HL-60/S4 treated with retinoic acid at 250 ng/mL for 4 days and 3 days (cell line): ENCODE data around the gene MTNR1A.
"Not testable (repeated sequence)": the region's sequence is repeated elsewhere in the genome, so short reads cannot be mapped to it uniquely, and the experiment has no call there.

Source experiments
- in situ Hi-C: fragments of 300-500 bp; cut with MboI; formaldehyde crosslinking; loops from 2 replicates; pipeline ENCODE4 v1.7.0; 2022; ENCODE audit warnings: low sequenced_read_pairs

MTNR1A gene

DNA sequence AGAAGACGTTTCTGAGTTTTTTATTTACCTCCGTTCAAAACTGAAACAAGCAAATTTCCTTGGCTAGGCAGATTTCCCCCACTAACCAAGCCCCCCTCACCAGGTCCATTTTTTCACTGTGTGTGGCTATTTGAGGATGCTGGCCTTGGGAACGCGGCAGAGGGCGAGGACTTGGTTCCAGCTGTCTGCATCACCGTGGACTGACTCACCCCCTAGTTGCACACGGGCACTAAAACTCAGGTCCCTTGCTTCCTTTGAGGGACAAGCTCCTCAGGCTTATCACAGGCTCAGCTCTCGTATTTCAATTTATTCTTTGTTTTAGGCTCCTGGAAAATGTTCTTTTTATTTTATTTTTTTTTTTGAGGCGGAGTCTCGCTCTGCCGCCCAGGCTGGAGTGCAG is 8.4 kb upstream of the MTNR1A start:
- in situ Hi-C loops, result no loop called here

- in situ Hi-C loops, result no loop called here
Observed at GRCh38 chr4:186561748-186562147, 6.4 kb upstream of the MTNR1A start.

DNA sequence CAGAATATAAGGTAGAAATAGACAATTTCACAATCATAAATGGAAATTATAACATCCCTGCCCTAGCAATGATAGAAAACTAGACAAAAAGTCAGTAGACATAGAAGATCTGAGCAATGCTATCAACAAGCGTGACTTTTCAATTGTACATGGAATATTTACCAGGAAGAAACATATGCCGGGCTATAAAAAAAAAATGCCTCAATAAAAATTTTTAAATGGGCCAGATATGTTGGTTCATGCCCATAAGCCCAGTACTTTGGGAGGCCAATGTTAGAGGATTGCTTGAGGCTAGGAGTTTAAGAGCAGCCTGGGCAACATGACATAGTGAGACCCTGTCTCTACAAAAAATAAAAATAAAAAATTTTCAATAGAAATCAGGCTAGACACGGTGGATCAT is 5.3 kb upstream of the MTNR1A start:
- in situ Hi-C loops, result no loop called here

- in situ Hi-C loops, result no loop called here
Observed at GRCh38 chr4:186557486-186557885, 2.1 kb upstream of the MTNR1A start.

DNA sequence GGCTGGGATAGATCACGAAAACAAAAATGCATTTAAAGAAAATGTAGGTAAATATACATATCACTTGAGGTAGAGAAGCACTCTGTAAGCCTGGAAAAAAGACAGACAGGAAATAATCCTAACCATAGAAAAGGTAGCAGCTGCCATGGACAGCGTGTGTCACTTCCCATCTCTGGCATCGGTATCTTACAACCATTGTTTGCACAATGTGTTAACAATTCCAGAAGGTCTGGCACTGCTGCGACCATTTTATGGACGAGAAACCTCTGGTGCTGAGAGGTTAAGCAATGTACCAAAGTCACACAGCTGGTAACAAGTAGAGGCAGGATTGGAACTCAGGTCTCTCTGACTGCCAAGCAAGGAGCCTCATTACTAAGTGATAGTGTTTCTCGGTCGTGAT is 1.7 kb upstream of the MTNR1A start:
- in situ Hi-C loops, result no loop called here

- in situ Hi-C loops, result no loop called here
Observed at GRCh38 chr4:186554539-186554913, 841 bp downstream of the MTNR1A start.

DNA sequence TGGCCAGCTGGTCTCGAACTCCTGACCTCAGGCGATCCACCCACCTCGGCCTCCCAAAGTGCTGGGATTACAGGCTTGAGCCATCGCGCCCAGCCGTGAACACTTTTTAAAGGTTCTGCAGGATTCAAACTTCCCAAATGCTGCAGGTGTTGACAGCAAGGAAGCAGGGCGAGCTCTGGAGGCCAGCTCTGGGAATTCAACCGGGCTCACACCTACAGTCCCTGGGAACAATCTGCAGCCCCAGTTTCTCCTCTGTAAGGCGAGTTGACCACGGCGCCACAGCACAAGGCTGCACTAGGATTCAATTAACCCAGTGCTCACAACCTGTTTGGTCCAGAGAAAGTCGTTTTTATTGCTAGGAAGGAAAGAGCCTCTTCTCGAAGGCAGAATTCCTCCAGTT is 1.6 kb downstream of the MTNR1A start:
- in situ Hi-C loops, result no loop called here

GRCh38 chr4:186551849-186552248 is 3.5 kb downstream of the MTNR1A start:
- in situ Hi-C loops, result no loop called here

DNA sequence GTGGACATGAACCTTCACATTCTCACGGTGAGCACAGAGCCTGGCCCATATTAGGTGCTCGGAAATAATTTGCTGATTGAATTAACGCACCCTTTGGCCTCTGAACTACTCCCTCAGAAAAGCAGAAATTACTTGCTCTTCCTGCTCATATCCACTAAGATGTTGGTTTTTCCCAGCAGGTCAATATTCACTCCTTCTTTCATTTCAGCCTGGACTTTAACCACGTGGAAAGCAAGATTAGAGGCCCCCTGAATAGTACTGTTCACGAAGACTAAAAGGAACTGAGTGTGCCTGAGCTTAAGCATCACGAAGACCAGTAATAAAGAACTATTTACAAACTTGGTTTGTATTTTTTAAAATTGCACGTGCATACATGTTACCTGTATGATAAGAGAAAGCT is 9.9 kb downstream of the MTNR1A start:
- in situ Hi-C loops, result no loop called here

DNA sequence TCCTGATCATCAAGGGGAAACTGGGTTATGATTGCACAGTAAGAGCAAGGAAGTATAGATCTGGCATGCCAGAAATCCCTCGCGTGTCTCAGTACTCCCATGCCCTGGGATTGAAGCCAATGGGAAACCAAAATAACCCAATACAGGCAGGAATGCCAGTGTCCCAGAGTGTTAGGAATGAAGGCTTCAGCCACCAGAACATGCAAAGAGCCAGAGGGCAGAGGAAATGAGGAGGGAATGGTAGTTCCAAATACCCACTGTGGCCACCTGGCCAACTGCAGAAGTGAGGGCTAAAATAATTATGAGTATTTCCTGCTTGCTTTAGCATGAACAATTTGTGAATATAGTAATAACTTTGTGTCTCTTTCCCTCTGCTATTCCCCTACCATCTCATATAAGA is 12.2 kb downstream of the MTNR1A start:
- in situ Hi-C loops, result no loop called here

DNA sequence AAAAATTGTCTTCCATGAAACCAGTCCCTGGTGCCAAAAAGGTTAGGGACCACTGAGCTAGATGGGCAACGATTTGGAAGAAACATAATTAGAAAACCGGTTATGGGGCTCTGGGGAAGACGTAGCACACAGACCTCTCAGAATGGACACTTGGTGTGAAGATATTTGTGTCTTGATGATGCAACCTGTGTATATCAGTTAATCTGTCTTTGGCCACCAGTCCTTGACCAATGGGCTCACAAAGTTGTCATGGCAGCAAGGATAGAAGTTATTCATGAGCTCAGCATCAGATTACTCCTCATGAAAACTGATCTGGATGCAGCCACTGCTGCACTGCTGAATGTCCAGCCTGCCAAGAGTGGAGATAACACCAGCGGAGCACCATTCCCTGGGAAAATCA is 13.6 kb downstream of the MTNR1A start:
- in situ Hi-C loops, result no loop called here

GRCh38 chr4:186537843-186538521 is 17.4 kb downstream of the MTNR1A start:
- in situ Hi-C loops, result no loop called here

GRCh38 chr4:186536285-186536684 is 19.1 kb downstream of the MTNR1A start:
- in situ Hi-C loops, result no loop called here

DNA sequence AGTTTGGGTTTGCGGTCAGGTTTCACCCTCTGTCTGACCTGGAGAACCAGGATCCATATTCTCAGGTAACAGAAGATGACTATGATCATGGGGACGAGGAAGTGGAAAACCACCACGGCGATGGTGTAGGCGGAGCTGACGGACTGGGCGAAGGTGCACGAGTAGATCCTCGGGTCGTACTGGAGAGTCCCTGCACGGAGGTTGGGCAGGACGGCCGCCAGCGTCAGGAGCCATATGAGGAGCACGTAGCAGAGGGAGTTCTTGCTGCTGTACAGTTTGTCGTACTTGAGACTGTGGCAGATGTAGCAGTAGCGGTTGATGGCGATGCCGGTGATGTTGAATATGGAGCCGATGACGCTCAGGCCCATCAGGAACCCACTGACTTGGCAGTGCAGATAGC is 21.3 kb downstream of the MTNR1A start:
- in situ Hi-C loops, result no loop called here

GRCh38 chr4:186523927-186524326 is 31.4 kb downstream of the MTNR1A start:
- in situ Hi-C loops, result not testable (repeated sequence)

DNA sequence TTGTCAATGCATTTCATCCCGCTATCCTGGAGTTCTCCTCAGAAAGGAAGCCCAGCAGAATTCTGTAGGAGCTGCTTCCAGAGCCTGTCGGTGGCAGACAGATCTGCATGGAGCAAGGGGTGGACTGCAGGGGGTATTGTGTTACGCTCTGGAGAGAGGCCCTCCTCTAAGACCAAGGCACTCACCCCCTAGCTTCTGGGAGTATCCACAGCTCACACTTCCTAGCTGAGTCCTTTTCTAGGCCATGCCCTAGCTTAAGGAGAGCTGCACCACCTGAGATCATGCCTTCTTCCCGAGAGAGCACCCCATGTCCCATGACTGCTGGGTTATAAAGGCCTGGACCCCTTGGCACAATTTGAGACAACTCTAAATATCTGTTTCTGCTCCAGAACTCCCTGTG is 39.1 kb downstream of the MTNR1A start:
- in situ Hi-C loops, result no loop called here

GRCh38 chr4:186514271-186514950 is 41.0 kb downstream of the MTNR1A start:
- in situ Hi-C loops, result no loop called here

- in situ Hi-C loops, result not testable (repeated sequence)
Observed at GRCh38 chr4:186504771-186505170, 50.6 kb downstream of the MTNR1A start.

DNA sequence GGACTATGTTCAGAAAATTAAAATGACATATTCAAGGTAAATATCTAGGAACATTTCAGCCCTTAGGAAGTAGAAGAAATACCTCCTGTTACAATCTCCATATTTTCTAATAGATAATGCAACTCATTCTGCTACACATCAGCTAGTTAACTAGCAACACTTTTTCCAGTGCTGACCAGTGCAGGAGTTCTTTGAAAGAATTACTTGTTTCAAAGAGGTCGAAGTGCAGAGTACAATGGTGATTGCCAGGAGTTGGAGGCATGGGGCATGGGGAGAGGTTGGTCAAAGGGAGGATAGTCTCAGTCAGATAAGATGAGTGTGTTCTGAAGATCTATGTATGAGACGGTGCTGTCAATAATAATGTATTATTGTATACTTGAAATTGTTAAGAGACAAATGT is 53.1 kb downstream of the MTNR1A start:
- in situ Hi-C loops, result no loop called here

- in situ Hi-C loops, result no loop called here
Observed at GRCh38 chr4:186501554-186501953, 53.8 kb downstream of the MTNR1A start.

DNA sequence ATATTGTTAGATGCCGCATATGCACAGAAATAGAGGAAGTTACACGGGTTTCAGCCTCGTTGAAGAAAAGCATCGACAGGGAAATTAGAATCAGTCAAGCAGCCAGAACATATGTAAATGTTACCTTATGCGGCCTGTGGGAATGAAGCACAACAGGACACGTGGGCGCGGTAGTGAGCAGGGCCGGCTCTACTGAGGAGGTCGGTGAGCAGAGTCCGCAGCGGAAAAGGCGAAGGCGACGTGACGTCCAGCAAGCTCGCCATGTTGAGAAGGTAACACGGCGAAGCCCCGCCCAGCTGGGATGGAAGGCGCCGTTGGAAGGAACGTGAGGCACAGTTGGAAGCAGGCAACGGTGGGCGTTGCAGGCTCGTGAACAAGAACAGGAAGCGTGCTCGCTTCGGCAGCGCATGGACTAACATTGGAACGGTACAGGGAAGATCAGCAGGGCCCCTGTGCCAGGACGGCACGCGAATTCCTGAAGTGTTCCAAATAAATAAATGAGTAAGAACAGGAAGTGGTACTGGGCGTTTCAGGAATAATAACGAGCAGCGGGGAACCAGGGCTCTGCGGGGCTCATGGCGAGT is 54.6 kb downstream of the MTNR1A start:
- in situ Hi-C loops, result no loop called here

DNA sequence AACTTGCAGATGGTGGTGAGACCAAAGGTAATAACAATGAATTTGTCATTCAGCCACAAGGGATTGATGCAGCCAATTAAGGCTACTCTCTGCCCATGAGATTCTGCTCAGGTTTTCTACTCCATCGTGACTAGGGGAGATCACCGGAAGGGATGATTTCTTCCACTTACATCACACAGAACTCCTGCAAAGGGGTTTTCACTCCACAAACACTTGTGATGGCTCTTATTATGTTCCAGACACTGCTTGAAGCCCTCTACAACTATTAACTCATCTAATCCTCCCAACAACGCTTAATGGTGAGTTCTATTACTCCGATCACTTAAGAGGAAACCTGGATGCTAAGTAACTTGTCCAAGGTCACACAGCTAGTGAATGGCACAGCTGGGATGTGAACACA is 55.9 kb downstream of the MTNR1A start:
- in situ Hi-C loops, result no loop called here

GRCh38 chr4:186497043-186497442 is 58.3 kb downstream of the MTNR1A start:
- in situ Hi-C loops, result no loop called here
